ENCODE measurements around the gene PAXIP1. TPM values are rescaled to one million over a fixed set of nuclear protein-coding genes. Genes with fewer than 3 reads are reported as not detected.

PAXIP1 gene
- total RNA-seq, 1 donor from 2014 or later: 33.6 TPM

GRCh38 chr7:155009570-155010157, 6.7 kb upstream of the PAXIP1 start:
- DNase-seq (ENCODE audit: low spot score): no peak
- peaks cover 3% of the 10 kb centered on the region for H3K27me3 Mint-ChIP-seq (ENCODE audit: low read depth)
- peaks cover 20% of the 10 kb centered on the region for H3K36me3 Mint-ChIP-seq (ENCODE audit: low read depth)
- H3K27ac Mint-ChIP-seq: no peak overlapping the region
- H3K4me1 Mint-ChIP-seq (ENCODE audit: low read depth): peaks cover 3% of the 10 kb centered on the region
- intact Hi-C loops (cut with micrococcal nuclease): no loop called here
- no peak overlapping the region for H3K4me3 Mint-ChIP-seq (ENCODE audit: low read depth)
- no peaks in the 10 kb centered on the region for H3K9me3 Mint-ChIP-seq

- DNase-seq (ENCODE audit: low spot score): no peak
- Mint-ChIP-seq H3K4me3 (ENCODE audit: low read depth) (no peak overlapping the region), H3K4me1 (ENCODE audit: low read depth) (peaks cover 7% of the 10 kb centered on the region), H3K36me3 (ENCODE audit: low read depth) (peaks cover 25% of the 10 kb centered on the region), H3K27me3 (ENCODE audit: low read depth) (peaks cover 3% of the 10 kb centered on the region), H3K27ac (no peak overlapping the region), H3K9me3 (no peaks in the 10 kb centered on the region)
- intact Hi-C loops (cut with micrococcal nuclease): no loop called here
These were observed 5.0 kb upstream of the PAXIP1 start for GRCh38 chr7:155007947-155008346.

- H3K9me3 Mint-ChIP-seq: no peaks in the 10 kb centered on the region
These were observed 671 bp upstream of the PAXIP1 start for GRCh38 chr7:155003376-155004214.

GRCh38 chr7:155002411-155003091, 373 bp downstream of the PAXIP1 start:
- no peak overlapping the region for H3K4me3 Mint-ChIP-seq (ENCODE audit: low read depth)
- intact Hi-C loops (cut with micrococcal nuclease): loop anchor here (1.0 to 5.0 kb wide), 4 partner anchors 74 to 342 kb away; no protein-coding TSS in a partner anchor

More at GRCh38 chr7:155003376-155004214, 671 bp upstream of the PAXIP1 start:
- Mint-ChIP-seq H3K4me1 (ENCODE audit: low read depth) (peaks cover 13% of the 10 kb centered on the region), H3K27ac (peak overlapping the region; percentile 92), H3K36me3 (ENCODE audit: low read depth) (peaks cover 30% of the 10 kb centered on the region), H3K27me3 (ENCODE audit: low read depth) (no peaks in the 10 kb centered on the region), H3K4me3 (ENCODE audit: low read depth) (peak overlapping the region; percentile 93)
- intact Hi-C loops (cut with micrococcal nuclease): loop anchor here (1.0 to 5.0 kb wide), 4 partner anchors 75 to 341 kb away; no protein-coding TSS in a partner anchor
- DNase-seq (ENCODE audit: low spot score): peak; percentile 77

GRCh38 chr7:155001756-155002410, 1.0 kb downstream of the PAXIP1 start:
- Mint-ChIP-seq H3K36me3 (ENCODE audit: low read depth) (peaks cover 35% of the 10 kb centered on the region), H3K4me1 (ENCODE audit: low read depth) (peaks cover 16% of the 10 kb centered on the region), H3K27me3 (ENCODE audit: low read depth) (no peaks in the 10 kb centered on the region), H3K4me3 (ENCODE audit: low read depth) (no peak overlapping the region), H3K27ac (peak overlapping the region; percentile 93), H3K9me3 (no peaks in the 10 kb centered on the region)
- intact Hi-C loops (cut with micrococcal nuclease): loop anchor here (2.0 to 5.0 kb wide), 2 partner anchors 205 to 297 kb away; no protein-coding TSS in a partner anchor
- DNase-seq (ENCODE audit: low spot score): no peak

More at GRCh38 chr7:155002411-155003091, 373 bp downstream of the PAXIP1 start:
- Mint-ChIP-seq H3K36me3 (ENCODE audit: low read depth) (peaks cover 28% of the 10 kb centered on the region), H3K9me3 (no peaks in the 10 kb centered on the region), H3K27me3 (ENCODE audit: low read depth) (no peaks in the 10 kb centered on the region), H3K4me1 (ENCODE audit: low read depth) (peaks cover 13% of the 10 kb centered on the region), H3K27ac (no peak overlapping the region)
- DNase-seq (ENCODE audit: low spot score): no peak

GRCh38 chr7:155000795-155001194, 2.1 kb downstream of the PAXIP1 start:
- DNase-seq (ENCODE audit: low spot score): no peak
- no peak overlapping the region for H3K4me3 Mint-ChIP-seq (ENCODE audit: low read depth)
- intact Hi-C loops (cut with micrococcal nuclease): loop anchor here (5.0 kb wide), 1 partner anchor 207 kb away; no protein-coding TSS in a partner anchor

GRCh38 chr7:154998481-154998880, 4.4 kb downstream of the PAXIP1 start:
- H3K36me3 Mint-ChIP-seq (ENCODE audit: low read depth): peaks cover 35% of the 10 kb centered on the region
- intact Hi-C loops (cut with micrococcal nuclease): no loop called here

More at GRCh38 chr7:155000795-155001194, 2.1 kb downstream of the PAXIP1 start:
- Mint-ChIP-seq H3K9me3 (no peaks in the 10 kb centered on the region), H3K27ac (no peak overlapping the region), H3K36me3 (ENCODE audit: low read depth) (peaks cover 32% of the 10 kb centered on the region), H3K4me1 (ENCODE audit: low read depth) (peaks cover 16% of the 10 kb centered on the region), H3K27me3 (ENCODE audit: low read depth) (no peaks in the 10 kb centered on the region)

GRCh38 chr7:154997840-154998370, 5.0 kb downstream of the PAXIP1 start:
- H3K27me3 Mint-ChIP-seq (ENCODE audit: low read depth): no peaks in the 10 kb centered on the region
- intact Hi-C loops (cut with micrococcal nuclease): no loop called here
- H3K9me3 Mint-ChIP-seq: no peaks in the 10 kb centered on the region
- no peak overlapping the region for H3K27ac Mint-ChIP-seq
- peaks cover 40% of the 10 kb centered on the region for H3K36me3 Mint-ChIP-seq (ENCODE audit: low read depth)
- no peak for DNase-seq (ENCODE audit: low spot score)
- peaks cover 10% of the 10 kb centered on the region for H3K4me1 Mint-ChIP-seq (ENCODE audit: low read depth)
- no peak overlapping the region for H3K4me3 Mint-ChIP-seq (ENCODE audit: low read depth)

More at GRCh38 chr7:154998481-154998880, 4.4 kb downstream of the PAXIP1 start:
- Mint-ChIP-seq H3K27ac (no peak overlapping the region), H3K4me3 (ENCODE audit: low read depth) (no peak overlapping the region), H3K9me3 (no peaks in the 10 kb centered on the region), H3K4me1 (ENCODE audit: low read depth) (peaks cover 10% of the 10 kb centered on the region), H3K27me3 (ENCODE audit: low read depth) (no peaks in the 10 kb centered on the region)
- DNase-seq (ENCODE audit: low spot score): no peak

GRCh38 chr7:154996756-154997155, 6.2 kb downstream of the PAXIP1 start:
- intact Hi-C loops (cut with micrococcal nuclease): no loop called here
- Mint-ChIP-seq H3K27ac (no peak overlapping the region), H3K27me3 (ENCODE audit: low read depth) (no peaks in the 10 kb centered on the region), H3K9me3 (no peaks in the 10 kb centered on the region), H3K4me3 (ENCODE audit: low read depth) (no peak overlapping the region), H3K36me3 (ENCODE audit: low read depth) (peaks cover 49% of the 10 kb centered on the region), H3K4me1 (ENCODE audit: low read depth) (peaks cover 7% of the 10 kb centered on the region)
- DNase-seq (ENCODE audit: low spot score): no peak

- DNase-seq (ENCODE audit: low spot score): no peak
- Mint-ChIP-seq H3K4me3 (ENCODE audit: low read depth) (no peak overlapping the region), H3K4me1 (ENCODE audit: low read depth) (peaks cover 6% of the 10 kb centered on the region), H3K27me3 (ENCODE audit: low read depth) (no peaks in the 10 kb centered on the region), H3K27ac (no peak overlapping the region), H3K9me3 (no peaks in the 10 kb centered on the region), H3K36me3 (ENCODE audit: low read depth) (peaks cover 53% of the 10 kb centered on the region)
- intact Hi-C loops (cut with micrococcal nuclease): no loop called here
These were observed 6.8 kb downstream of the PAXIP1 start for GRCh38 chr7:154996101-154996500.

GRCh38 chr7:154994996-154995395, 7.9 kb downstream of the PAXIP1 start:
- peaks cover 60% of the 10 kb centered on the region for H3K36me3 Mint-ChIP-seq (ENCODE audit: low read depth)
- no peaks in the 10 kb centered on the region for H3K9me3 Mint-ChIP-seq
- H3K4me1 Mint-ChIP-seq (ENCODE audit: low read depth): peaks cover 7% of the 10 kb centered on the region
- intact Hi-C loops (cut with micrococcal nuclease): no loop called here
- H3K27me3 Mint-ChIP-seq (ENCODE audit: low read depth): no peaks in the 10 kb centered on the region
- no peak overlapping the region for H3K4me3 Mint-ChIP-seq (ENCODE audit: low read depth)
- no peak for DNase-seq (ENCODE audit: low spot score)
- H3K27ac Mint-ChIP-seq: no peak overlapping the region

GRCh38 chr7:154990964-154991540, 11.9 kb downstream of the PAXIP1 start:
- H3K4me1 Mint-ChIP-seq (ENCODE audit: low read depth): peaks cover 4% of the 10 kb centered on the region
- DNase-seq (ENCODE audit: low spot score): no peak
- H3K27ac Mint-ChIP-seq: no peak overlapping the region
- H3K4me3 Mint-ChIP-seq (ENCODE audit: low read depth): no peak overlapping the region
- intact Hi-C loops (cut with micrococcal nuclease): no loop called here
- no peaks in the 10 kb centered on the region for H3K9me3 Mint-ChIP-seq
- H3K27me3 Mint-ChIP-seq (ENCODE audit: low read depth): no peaks in the 10 kb centered on the region
- peaks cover 70% of the 10 kb centered on the region for H3K36me3 Mint-ChIP-seq (ENCODE audit: low read depth)

All from activated T-helper 2 cell treated with anti-CD3 and anti-CD28 coated beads, Interferon-gamma antibody, Interleukin-2, Interleukin-4, amounts not matched to agents 10 μg/mL and 5 μg/mL and 100 μg/mL, durations not matched to agents 14 hours and 24 hours and 36 hours (primary cell).